GM21737 (cell line): ENCODE measurements around the gene PSMG3.

Experiments used
- ATAC-seq: cut with Tn5 transposase; IDR thresholded peaks from one replicate; pipeline ENCODE4 v1.9.1; 2021; ENCODE audit warnings: mild to moderate bottlenecking, moderate library complexity; ENCODE audit not compliant: unreplicated experiment

Gene PSMG3

DNA sequence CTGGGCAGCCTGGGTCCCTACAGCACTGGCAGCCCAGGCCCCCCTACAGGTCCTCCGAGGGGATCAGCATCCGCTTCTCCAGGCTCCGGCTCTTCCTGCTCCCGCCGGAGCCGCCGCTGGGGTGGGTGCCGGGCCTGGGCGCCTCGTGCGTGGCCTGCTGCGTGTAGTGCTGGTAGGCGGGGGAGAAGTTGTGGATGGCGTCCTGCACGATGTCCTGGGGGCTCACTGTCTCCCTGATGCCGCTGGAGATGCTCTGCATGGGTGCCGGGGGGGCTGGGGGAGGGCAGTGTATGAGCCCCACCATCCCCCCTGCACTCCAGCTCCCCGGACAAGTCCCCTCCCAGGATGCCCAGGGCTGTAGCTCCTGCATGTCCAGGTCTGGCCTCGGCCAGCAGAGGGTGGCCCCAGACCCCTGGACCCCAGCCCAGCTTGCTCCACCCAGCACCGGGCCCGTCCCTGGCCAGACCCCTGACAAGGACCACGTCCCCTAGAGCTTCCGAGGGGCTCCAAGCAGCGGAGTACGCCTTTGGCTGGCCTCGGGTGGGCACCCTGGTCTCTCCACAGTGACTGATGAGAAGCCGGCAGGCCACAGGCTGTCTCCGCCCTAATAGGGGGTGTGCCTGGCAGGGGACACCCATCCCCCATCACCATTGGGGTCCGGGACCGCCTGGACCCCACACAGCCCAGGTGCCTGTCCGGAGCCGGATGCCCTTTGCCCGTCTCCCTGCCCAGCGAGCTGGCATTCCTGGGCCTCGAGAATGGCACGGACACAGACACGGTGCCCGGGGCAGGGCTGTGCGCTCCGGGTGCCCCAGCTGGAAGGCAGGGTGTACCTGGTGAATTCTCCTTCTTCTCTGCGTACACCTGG lies 22.7 kb downstream of the PSMG3 start:
- ATAC-seq = no peak

DNA sequence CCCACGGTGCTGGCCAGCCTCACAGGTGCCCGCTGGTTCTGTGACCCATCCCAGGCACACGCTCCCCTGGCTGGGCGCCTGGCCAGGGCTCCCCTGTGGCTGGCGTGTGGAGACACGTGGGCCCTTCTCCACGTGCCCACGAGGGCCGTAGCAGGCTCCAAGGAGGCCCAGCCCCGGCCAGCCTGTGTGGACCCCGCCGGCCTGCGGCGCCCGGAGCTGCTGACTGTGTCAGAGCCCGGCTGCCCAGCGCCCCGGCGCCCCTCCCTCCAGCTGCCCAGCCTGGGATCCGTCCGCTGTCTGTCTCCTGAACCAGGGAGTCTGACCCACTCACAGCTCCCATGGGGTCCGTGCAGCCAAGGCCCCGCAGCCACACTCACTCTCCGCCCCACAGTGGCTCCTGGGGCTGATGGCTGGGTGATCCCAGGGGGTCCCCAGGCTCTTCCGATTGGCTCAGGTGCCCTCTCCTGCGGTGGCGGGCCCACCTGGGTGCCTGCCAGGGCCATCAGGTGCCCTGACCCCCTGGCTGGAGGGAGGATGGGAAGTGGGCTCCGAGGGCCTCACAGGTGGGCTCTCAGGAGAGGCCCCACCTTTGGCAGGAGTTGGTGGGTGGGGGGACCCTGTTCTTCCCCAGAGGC lies 23.4 kb downstream of the PSMG3 start:
- no peak for ATAC-seq

DNA sequence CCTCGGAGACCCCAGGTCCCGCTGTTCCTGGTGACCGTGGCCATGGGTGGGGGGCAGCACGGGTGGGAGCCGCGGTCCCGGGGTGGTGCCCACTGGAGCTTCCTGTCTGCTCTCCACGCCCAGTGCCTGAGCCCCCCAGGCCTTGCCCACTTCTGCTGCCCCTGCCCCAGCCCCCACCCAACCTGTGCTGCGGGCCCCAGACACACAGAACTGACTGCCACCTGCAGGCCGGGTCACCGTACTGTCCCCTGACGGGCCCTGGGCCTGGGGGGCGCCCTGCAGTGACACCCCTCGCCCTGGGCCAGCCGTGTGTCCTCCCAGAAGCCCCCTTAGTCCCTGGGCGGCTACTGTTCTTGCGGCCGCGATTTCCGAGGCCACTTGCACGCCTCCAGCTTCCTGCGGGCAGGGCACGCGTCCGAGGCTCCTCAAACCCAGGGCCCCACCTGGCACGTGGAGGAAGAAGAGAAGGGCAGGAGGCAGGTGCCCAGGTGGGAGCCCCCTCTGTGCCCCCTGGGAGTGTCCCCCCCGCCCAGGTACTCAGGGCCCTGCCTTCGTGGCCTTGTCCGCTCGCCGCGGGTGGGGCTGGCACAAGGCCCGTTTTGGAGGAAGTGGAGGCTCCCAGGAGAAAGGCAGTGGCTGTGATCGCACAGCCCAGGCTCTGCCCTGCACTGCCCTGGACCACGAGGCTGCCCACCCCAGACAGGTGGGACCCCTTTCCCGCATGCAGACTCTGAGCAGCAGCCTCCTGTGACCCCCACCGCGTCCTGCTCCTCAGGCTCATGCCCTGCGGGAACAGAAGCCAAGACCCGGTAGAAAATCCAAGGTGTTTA lies 24.2 kb downstream of the PSMG3 start:
- ATAC-seq = no peak

DNA sequence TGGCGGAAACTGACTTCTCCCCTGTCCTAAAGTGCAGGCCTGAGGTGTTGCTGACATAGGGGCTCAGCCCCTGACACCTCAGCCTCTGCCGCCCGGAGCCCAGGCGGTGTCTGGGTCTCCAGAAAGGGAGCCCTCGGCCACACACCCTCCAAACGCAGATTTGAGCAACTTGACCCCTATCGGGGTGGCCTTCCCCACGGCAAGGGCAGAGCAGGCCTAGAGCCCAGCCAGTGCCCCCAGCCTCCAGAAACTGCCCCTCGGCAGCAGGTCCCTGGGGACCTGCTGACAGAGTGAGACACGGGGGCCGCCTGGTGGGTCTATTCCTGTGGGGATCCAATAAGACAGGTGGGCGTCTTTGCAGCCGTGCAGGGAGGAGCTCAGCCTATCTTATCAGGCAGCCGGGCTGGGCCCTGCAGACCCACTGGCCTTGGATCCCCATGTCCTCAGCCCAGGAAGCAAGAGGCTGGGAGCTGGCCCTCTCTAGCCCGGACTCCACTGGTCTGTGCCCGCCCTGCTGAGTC lies 24.9 kb downstream of the PSMG3 start:
- ATAC-seq = no peak

DNA sequence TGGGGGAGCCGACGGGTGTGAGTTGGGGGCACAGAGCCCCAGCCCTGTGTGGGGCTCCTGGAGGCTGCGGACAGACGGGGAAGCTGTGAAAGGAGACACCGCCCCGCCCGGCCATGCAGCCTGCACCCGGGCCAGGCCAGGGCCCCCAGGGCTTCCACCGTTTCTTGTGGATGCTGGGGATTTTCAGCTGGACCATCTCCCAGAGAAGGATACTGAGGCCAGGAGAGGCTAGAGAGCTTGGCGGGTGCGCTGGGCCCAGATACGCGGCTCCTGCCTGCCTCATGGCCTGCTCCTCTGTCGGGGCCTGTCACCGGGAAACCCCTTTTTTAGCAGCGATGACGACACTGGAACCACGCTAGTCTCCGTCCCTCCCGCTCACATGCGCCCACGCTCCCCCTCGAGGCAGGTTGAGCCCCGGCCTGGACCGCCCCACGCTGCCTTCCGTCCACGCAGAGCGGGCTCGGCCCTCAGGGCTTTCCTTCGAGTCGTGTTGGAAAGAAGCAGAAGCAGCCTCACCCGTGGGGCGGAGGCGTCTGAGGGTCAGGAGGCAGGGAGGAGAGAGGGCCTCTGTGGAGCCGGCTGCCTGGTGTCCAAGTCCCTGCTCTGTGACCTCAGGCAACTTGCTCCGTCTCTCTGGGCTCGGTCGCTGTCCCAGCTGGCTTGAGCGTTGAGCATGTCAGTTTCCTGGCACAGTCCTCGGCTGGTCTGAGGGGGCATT lies 25.5 kb downstream of the PSMG3 start:
- ATAC-seq = no peak

GRCh38 chr7:1543826-1544177 lies 26.0 kb downstream of the PSMG3 start:
- ATAC-seq = no peak

GRCh38 chr7:1542841-1543747 lies 26.7 kb downstream of the PSMG3 start:
- no peak for ATAC-seq

- ATAC-seq = no peak
Observed at GRCh38 chr7:1542329-1542728, 27.5 kb downstream of the PSMG3 start.

- no peak for ATAC-seq
Observed at GRCh38 chr7:1541431-1542162, 28.2 kb downstream of the PSMG3 start.

DNA sequence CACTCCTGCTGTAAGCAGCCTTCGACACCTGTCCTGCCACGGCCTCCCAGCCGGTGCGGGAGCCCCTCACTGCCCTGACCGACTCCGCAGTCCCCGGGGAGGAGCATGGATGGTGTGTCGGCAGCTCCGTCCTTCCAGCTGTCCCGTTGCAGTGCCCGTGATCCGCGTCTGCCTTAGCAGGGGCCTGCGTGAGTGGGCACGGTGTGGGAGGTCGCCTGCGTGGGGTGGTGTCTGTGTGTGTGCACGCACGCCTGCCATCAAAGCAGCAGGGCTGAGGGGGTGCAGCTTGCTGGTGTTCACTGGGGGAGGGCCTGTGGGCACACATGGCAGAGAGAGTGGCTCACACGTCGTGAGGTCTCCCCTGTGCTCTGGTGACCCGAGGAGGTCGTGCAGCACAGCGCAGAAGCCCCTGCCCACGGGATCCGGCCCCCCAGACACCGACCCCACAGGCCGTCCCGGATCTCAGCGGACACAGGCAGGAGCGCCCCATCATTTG lies 29.0 kb downstream of the PSMG3 start:
- no peak for ATAC-seq

DNA sequence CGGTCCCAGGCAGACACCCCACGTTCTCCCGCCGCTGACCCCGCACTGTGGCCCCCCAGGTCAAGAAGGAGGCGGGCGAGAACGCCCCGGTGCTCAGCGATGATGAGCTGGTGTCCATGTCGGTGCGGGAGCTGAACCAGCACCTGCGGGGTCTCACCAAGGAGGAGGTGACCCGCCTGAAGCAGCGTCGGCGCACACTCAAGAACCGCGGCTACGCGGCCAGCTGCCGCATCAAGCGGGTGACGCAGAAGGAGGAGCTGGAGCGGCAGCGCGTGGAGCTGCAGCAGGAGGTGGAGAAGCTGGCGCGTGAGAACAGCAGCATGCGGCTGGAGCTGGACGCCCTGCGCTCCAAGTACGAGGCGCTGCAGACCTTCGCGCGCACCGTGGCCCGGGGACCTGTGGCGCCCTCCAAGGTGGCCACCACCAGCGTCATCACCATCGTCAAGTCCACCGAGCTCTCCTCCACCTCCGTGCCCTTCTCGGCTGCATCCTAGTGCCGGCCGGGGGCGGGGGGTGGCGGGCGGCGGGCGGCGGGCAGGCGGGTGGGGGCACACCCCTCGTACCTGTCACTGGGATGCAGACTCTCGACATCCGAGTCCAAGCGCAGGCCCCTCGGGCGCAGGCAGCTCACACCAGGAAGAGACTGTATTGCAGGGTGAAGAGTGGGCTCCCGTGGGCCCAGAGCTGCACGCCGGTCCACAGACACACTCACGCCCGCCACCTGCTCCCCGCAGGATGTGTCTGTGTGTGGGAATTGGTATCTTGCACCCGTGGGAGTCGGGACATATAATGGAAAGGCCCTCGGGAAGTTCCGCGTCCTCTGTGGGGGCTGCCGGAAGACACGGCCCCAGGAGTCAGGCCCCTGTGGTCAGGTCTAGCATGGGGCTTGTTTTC lies 29.7 kb downstream of the PSMG3 start:
- no peak for ATAC-seq

DNA sequence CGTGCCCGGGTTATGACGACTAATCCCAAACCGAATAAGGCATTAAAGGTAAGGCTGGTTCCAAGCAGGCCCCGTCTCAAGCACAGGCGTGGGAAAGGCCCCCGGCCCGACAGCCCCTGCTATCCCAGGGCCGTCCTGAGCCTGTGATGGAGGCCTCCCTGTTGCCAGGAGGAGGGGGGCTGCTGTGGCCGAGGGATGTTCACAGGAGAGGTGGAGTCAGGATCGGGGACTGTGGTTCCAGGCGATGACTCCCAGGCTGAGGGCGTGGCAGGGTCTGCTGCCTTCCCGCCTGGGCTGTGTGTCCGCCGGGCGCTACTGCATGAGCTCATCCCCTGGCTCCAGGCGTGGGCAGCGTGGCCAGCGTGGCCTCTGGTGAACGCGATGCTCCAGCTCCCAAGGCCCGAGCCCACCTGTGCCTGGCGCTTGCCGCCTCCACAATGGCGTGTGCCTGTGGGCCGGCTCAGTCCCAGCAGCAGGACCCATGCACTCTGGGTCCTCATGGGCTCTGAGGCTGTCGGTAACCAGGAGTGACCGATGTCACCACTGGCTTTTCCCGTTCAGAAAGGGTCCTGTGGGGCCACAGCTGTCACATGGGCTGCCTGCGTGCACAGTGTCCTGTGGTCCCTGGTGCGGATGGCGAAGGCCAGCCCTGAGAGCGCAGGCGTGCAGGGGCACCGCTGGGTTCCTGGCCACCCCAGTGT lies 30.5 kb downstream of the PSMG3 start:
- no peak for ATAC-seq

- ATAC-seq = no peak
Observed at GRCh38 chr7:1538544-1539180, 31.2 kb downstream of the PSMG3 start.

GRCh38 chr7:1537535-1538412 lies 32.1 kb downstream of the PSMG3 start:
- no peak for ATAC-seq

GRCh38 chr7:1536743-1537534 lies 32.9 kb downstream of the PSMG3 start:
- ATAC-seq = no peak
